GM23338 (cell line): ENCODE measurements around the gene KLK11. TPM values are rescaled to one million over a fixed set of nuclear protein-coding genes. Genes with fewer than 3 reads are reported as not detected.

Experiments
- ATAC-seq: fragments of 200-7000 bp; cut with Tn5 transposase; 3 replicates; pipeline ENCODE4 v1.9.1; 2020
- DNase-seq: peaks from one replicate; pipeline ENCODE4 v3.0.0-alpha.2; 2015; ENCODE audit warnings: low spot score
- H2AFZ ChIP-seq: fragments of 200-600 bp; sonication (generic); 2 replicates; pipeline ENCODE4 v1.8.0; 2016; ENCODE audit warnings: antibody characterized with exemption, mild to moderate bottlenecking, moderate library complexity
- H3F3A ChIP-seq: fragments of 200-600 bp; sonication (generic); replicated peaks from 2 replicates; pipeline ENCODE4 v1.8.0; 2017; ENCODE audit warnings: antibody characterized with exemption, mixed run types, low read depth
- H3K27ac ChIP-seq: fragments of 200-600 bp; sonication (generic); 2 replicates; pipeline ENCODE4 v1.6.1; 2016; ENCODE audit warnings: low read depth
- H3K27me3 ChIP-seq: fragments of 200-600 bp; sonication (generic); 2 replicates; pipeline ENCODE4 v1.8.0; 2016; ENCODE audit warnings: mild to moderate bottlenecking, mixed run types, moderate library complexity; ENCODE audit not compliant: insufficient read depth
- H3K36me3 ChIP-seq: fragments of 200-600 bp; sonication (generic); 2 replicates; pipeline ENCODE4 v1.8.0; 2016; ENCODE audit warnings: mild to moderate bottlenecking; ENCODE audit not compliant: insufficient read depth
- H3K4me1 ChIP-seq: fragments of 200-600 bp; sonication (generic); 2 replicates; pipeline ENCODE4 v1.8.0; 2016; ENCODE audit warnings: mild to moderate bottlenecking, moderate library complexity; ENCODE audit not compliant: insufficient read depth
- H3K4me2 ChIP-seq: fragments of 200-600 bp; sonication (generic); 2 replicates; pipeline ENCODE4 v1.7.1; 2017; ENCODE audit warnings: mixed run types
- H3K4me3 ChIP-seq: fragments of 200-600 bp; sonication (generic); 2 replicates; pipeline ENCODE4 v1.6.1; 2016; ENCODE audit warnings: mixed run types
- H3K79me2 ChIP-seq: fragments of 200-600 bp; sonication (generic); replicated peaks from 2 replicates; pipeline ENCODE4 v1.8.0; 2017; ENCODE audit warnings: mild to moderate bottlenecking; ENCODE audit not compliant: insufficient read depth
- H3K9me2 ChIP-seq: fragments of 200-600 bp; sonication (generic); 2 replicates; pipeline ENCODE4 v1.8.0; 2017; ENCODE audit not compliant: insufficient read depth
- H4K20me1 ChIP-seq: fragments of 200-600 bp; sonication (generic); replicated peaks from 2 replicates; pipeline ENCODE4 v1.8.0; 2017; ENCODE audit warnings: mild to moderate bottlenecking; ENCODE audit not compliant: insufficient read depth
- H3K27ac Mint-ChIP-seq: 2 replicates; pipeline ENCODE4 v1.8.0; 2020; ENCODE audit warnings: inconsistent platforms, mild to moderate bottlenecking, moderate library complexity, mixed read lengths
- H3K27me3 Mint-ChIP-seq: 3 replicates; pipeline ENCODE4 v1.8.0; 2022; ENCODE audit warnings: low read depth, mild to moderate bottlenecking, moderate library complexity, mixed read lengths, inconsistent platforms; ENCODE audit not compliant: insufficient read depth, poor library complexity
- H3K36me3 Mint-ChIP-seq: 3 replicates; pipeline ENCODE4 v1.8.0; 2021; ENCODE audit warnings: low read depth, mild to moderate bottlenecking, inconsistent platforms, moderate library complexity, mixed read lengths
- H3K4me1 Mint-ChIP-seq: 3 replicates; pipeline ENCODE4 v1.8.0; 2020; ENCODE audit warnings: mild to moderate bottlenecking, inconsistent platforms, mixed read lengths
- H3K4me3 Mint-ChIP-seq: 3 replicates; pipeline ENCODE4 v1.8.0; 2021; ENCODE audit warnings: moderate library complexity, mild to moderate bottlenecking, inconsistent platforms, mixed read lengths
- H3K9me3 Mint-ChIP-seq: 3 replicates; pipeline ENCODE4 v1.8.0; 2020; ENCODE audit warnings: moderate library complexity, mild to moderate bottlenecking, inconsistent platforms, mixed read lengths
- CREB1 ChIP-seq: fragments of 250-450 bp; sonication (Bioruptor Pico); IDR thresholded peaks from 2 replicates; pipeline ENCODE4 v1.5.0; 2020; ENCODE audit warnings: low read depth, mild to moderate bottlenecking, moderate library complexity
- EZH2 ChIP-seq: fragments of 200-600 bp; sonication (generic); IDR thresholded peaks from one replicate; pipeline ENCODE4 v1.8.0; 2017; ENCODE audit warnings: antibody characterized with exemption, mild to moderate bottlenecking, low read depth; ENCODE audit not compliant: unreplicated experiment
- NANOG ChIP-seq: IDR thresholded peaks from 2 replicates; pipeline ENCODE4 v1.6.1; 2016; ENCODE audit warnings: antibody characterized with exemption, borderline replicate concordance
- ZNF114 ChIP-seq: fragments of 250-450 bp; sonication (Bioruptor Pico); IDR thresholded peaks from 2 replicates; pipeline ENCODE4 v1.5.0; 2020; ENCODE audit warnings: mild to moderate bottlenecking, moderate library complexity
- polyA plus RNA-seq: library from polyadenylated mRNA; unstranded; fragments of >200 nt; fragmentation: Nextera tagmentation; extraction: Ambion mirVana; gene quantifications from 2 replicates; pipeline ENCODE4 v1.2.1, GENCODE V29; 2016
- total RNA-seq: library from RNA; depleted of rRNA; stranded (reverse); fragments of >200 nt; shearing (Covaris generic); gene quantifications from 2 replicates; pipeline ENCODE4 v1.2.3, GENCODE V29; 2014
- TF ChIP-seq, protein P1 (sequence below), 2 experiments: fragments of 200-600 bp in 1 of 2; sonication (generic) in 1 of 2; conservative IDR thresholded peaks; 2 replicates each; pipeline versions ENCODE4 v1.5.1 to v1.6.1; 2016 to 2017; ENCODE audit warnings: antibody characterized with exemption in 2 of 2, low read depth in 2 of 2, mild to moderate bottlenecking in 2 of 2, moderate library complexity in 1 of 2
- TF ChIP-seq, protein P2 (sequence below): fragments of 250-450 bp; sonication (Bioruptor Pico); IDR thresholded peaks from 2 replicates; pipeline ENCODE4 v1.5.0; 2020; ENCODE audit warnings: mild to moderate bottlenecking, moderate library complexity
- TF ChIP-seq, protein P3 (sequence below): IDR thresholded peaks from one replicate; pipeline ENCODE4 v1.6.1; 2018; ENCODE audit warnings: antibody characterized with exemption; ENCODE audit not compliant: unreplicated experiment

Gene KLK11
- total and polyA plus RNA-seq, 2 experiments from 2014 or later, result not detected

DNA sequence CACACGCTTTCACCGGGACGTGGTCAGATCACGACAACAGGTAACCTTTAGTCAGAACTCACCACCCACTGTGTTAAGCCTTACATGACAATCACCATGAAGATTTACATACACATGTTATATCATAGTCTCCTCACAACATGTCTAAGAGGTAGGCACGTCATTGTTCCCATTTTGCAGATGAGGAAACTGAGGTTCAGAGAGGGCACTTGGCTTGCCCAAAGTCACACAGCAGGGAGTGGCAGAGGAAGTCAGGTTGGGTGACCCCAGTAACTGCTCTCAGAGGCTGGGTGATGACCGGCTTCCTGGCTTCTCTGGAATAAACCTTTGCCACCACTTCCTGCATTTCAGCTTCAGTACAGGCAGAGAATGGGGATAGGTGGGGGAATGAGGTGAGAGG lies 12.2 kb downstream of the KLK11 start:
- Mint-ChIP-seq H3K4me3 (no peak overlapping the region), H3K27ac (no peak overlapping the region), H3K4me1 (peaks cover 3% of the 10 kb centered on the region; the same call in 2 of the 3 replicates), H3K27me3 (peaks cover 30% of the 10 kb centered on the region), H3K36me3 (peaks cover 3% of the 10 kb centered on the region; the same call in 1 of the 3 replicates), H3K9me3 (peaks cover 10% of the 10 kb centered on the region)
- ATAC-seq (no peak), DNase-seq (no peak)
- H3K27me3 ChIP-seq, result peaks cover 24% of the 10 kb centered on the region
- H4K20me1 ChIP-seq, result no peaks in the 10 kb centered on the region
- H3K9me2 ChIP-seq, result no peaks in the 10 kb centered on the region
- no peak overlapping the region for H3K4me2 ChIP-seq
- no peak overlapping the region for H3K4me3 ChIP-seq
- H3K36me3 ChIP-seq, result no peaks in the 10 kb centered on the region
- no peaks in the 10 kb centered on the region for H3K4me1 ChIP-seq
- no peaks in the 10 kb centered on the region for H3K79me2 ChIP-seq
- H2AFZ ChIP-seq, result no peak overlapping the region
- H3K27ac ChIP-seq, result no peak overlapping the region
- TF ChIP-seq EZH2 (no peak), CREB1 (CRISPR knock-in tag) (no peak), NANOG (no peak), ZNF114 (CRISPR knock-in tag) (no peak)
- TF ChIP-seq, protein P1, sequence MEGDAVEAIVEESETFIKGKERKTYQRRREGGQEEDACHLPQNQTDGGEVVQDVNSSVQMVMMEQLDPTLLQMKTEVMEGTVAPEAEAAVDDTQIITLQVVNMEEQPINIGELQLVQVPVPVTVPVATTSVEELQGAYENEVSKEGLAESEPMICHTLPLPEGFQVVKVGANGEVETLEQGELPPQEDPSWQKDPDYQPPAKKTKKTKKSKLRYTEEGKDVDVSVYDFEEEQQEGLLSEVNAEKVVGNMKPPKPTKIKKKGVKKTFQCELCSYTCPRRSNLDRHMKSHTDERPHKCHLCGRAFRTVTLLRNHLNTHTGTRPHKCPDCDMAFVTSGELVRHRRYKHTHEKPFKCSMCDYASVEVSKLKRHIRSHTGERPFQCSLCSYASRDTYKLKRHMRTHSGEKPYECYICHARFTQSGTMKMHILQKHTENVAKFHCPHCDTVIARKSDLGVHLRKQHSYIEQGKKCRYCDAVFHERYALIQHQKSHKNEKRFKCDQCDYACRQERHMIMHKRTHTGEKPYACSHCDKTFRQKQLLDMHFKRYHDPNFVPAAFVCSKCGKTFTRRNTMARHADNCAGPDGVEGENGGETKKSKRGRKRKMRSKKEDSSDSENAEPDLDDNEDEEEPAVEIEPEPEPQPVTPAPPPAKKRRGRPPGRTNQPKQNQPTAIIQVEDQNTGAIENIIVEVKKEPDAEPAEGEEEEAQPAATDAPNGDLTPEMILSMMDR (conservative IDR thresholded peaks at IDR 0.05; ENCODE audit: low read depth in 2 of 2), result no peak
- TF ChIP-seq, protein P2, sequence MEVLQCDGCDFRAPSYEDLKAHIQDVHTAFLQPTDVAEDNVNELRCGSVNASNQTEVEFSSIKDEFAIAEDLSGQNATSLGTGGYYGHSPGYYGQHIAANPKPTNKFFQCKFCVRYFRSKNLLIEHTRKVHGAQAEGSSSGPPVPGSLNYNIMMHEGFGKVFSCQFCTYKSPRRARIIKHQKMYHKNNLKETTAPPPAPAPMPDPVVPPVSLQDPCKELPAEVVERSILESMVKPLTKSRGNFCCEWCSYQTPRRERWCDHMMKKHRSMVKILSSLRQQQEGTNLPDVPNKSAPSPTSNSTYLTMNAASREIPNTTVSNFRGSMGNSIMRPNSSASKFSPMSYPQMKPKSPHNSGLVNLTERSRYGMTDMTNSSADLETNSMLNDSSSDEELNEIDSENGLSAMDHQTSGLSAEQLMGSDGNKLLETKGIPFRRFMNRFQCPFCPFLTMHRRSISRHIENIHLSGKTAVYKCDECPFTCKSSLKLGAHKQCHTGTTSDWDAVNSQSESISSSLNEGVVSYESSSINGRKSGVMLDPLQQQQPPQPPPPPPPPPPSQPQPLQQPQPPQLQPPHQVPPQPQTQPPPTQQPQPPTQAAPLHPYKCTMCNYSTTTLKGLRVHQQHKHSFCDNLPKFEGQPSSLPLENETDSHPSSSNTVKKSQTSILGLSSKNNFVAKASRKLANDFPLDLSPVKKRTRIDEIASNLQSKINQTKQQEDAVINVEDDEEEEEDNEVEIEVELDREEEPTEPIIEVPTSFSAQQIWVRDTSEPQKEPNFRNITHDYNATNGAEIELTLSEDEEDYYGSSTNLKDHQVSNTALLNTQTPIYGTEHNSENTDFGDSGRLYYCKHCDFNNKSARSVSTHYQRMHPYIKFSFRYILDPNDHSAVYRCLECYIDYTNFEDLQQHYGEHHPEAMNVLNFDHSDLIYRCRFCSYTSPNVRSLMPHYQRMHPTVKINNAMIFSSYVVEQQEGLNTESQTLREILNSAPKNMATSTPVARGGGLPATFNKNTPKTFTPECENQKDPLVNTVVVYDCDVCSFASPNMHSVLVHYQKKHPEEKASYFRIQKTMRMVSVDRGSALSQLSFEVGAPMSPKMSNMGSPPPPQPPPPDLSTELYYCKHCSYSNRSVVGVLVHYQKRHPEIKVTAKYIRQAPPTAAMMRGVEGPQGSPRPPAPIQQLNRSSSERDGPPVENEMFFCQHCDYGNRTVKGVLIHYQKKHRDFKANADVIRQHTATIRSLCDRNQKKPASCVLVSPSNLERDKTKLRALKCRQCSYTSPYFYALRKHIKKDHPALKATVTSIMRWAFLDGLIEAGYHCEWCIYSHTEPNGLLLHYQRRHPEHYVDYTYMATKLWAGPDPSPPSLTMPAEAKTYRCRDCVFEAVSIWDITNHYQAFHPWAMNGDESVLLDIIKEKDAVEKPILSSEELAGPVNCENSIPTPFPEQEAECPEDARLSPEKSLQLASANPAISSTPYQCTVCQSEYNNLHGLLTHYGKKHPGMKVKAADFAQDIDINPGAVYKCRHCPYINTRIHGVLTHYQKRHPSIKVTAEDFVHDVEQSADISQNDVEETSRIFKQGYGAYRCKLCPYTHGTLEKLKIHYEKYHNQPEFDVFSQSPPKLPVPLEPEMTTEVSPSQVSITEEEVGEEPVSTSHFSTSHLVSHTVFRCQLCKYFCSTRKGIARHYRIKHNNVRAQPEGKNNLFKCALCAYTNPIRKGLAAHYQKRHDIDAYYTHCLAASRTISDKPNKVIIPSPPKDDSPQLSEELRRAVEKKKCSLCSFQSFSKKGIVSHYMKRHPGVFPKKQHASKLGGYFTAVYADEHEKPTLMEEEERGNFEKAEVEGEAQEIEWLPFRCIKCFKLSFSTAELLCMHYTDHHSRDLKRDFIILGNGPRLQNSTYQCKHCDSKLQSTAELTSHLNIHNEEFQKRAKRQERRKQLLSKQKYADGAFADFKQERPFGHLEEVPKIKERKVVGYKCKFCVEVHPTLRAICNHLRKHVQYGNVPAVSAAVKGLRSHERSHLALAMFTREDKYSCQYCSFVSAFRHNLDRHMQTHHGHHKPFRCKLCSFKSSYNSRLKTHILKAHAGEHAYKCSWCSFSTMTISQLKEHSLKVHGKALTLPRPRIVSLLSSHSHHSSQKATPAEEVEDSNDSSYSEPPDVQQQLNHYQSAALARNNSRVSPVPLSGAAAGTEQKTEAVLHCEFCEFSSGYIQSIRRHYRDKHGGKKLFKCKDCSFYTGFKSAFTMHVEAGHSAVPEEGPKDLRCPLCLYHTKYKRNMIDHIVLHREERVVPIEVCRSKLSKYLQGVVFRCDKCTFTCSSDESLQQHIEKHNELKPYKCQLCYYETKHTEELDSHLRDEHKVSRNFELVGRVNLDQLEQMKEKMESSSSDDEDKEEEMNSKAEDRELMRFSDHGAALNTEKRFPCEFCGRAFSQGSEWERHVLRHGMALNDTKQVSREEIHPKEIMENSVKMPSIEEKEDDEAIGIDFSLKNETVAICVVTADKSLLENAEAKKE (CRISPR knock-in tag), result no peak
- TF ChIP-seq, protein P3, sequence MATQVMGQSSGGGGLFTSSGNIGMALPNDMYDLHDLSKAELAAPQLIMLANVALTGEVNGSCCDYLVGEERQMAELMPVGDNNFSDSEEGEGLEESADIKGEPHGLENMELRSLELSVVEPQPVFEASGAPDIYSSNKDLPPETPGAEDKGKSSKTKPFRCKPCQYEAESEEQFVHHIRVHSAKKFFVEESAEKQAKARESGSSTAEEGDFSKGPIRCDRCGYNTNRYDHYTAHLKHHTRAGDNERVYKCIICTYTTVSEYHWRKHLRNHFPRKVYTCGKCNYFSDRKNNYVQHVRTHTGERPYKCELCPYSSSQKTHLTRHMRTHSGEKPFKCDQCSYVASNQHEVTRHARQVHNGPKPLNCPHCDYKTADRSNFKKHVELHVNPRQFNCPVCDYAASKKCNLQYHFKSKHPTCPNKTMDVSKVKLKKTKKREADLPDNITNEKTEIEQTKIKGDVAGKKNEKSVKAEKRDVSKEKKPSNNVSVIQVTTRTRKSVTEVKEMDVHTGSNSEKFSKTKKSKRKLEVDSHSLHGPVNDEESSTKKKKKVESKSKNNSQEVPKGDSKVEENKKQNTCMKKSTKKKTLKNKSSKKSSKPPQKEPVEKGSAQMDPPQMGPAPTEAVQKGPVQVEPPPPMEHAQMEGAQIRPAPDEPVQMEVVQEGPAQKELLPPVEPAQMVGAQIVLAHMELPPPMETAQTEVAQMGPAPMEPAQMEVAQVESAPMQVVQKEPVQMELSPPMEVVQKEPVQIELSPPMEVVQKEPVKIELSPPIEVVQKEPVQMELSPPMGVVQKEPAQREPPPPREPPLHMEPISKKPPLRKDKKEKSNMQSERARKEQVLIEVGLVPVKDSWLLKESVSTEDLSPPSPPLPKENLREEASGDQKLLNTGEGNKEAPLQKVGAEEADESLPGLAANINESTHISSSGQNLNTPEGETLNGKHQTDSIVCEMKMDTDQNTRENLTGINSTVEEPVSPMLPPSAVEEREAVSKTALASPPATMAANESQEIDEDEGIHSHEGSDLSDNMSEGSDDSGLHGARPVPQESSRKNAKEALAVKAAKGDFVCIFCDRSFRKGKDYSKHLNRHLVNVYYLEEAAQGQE, result no peak
- H3F3A ChIP-seq, result no peaks in the 10 kb centered on the region
